SK-N-SH (cell line): ENCODE measurements around the gene SNTG2. TPM values are rescaled to one million over a fixed set of nuclear protein-coding genes. Genes with fewer than 3 reads are reported as not detected.

Source experiments
- CTCF ChIA-PET: fragments of 300-600, 350-600 bp; formaldehyde crosslinking; extraction: SDS; loops from one replicate; lab custom pipeline; 2021; lab: Yijun Ruan, JAX
- POLR2A ChIA-PET: fragments of 350-600 bp; sonication (Branson Sonifier 250); formaldehyde crosslinking; extraction: SDS; loops from one replicate; lab custom pipeline; 2020; ENCODE audit warnings: antibody characterized with exemption, inconsistent platforms; lab: Yijun Ruan, JAX
- DNase-seq: peaks from one replicate; pipeline ENCODE4 v3.0.0; 2012
- H2AFZ ChIP-seq: fragments of 200-600 bp; sonication (generic); 2 replicates; pipeline ENCODE4 v1.8.1; 2016; ENCODE audit warnings: antibody characterized with exemption, mild to moderate bottlenecking, low read depth
- H3F3A ChIP-seq: fragments of 200-600 bp; sonication (generic); replicated peaks from 2 replicates; pipeline ENCODE3; 2016; ENCODE audit warnings: antibody characterized with exemption, mild to moderate bottlenecking; ENCODE audit not compliant: insufficient read depth
- H3K27ac ChIP-seq, 2 experiments: fragments of 200-500 bp in 1 of 2; fragments of 200-600 bp in 1 of 2; sonication (Bioruptor generic) in 1 of 2; sonication (generic), shearing (Covaris generic) in 1 of 2; 2 replicates each; pipeline versions ENCODE4 v1.5.1 to v1.6.1; 2014 to 2016; ENCODE audit warnings: low read depth in 2 of 2, inconsistent platforms in 1 of 2, low read length in 1 of 2, mild to moderate bottlenecking in 1 of 2, mixed read lengths in 1 of 2
- H3K27me3 ChIP-seq: fragments of 200-600 bp; sonication (generic), shearing (Covaris generic); 2 replicates; pipeline ENCODE4 v1.6.1; 2016; ENCODE audit warnings: mixed run types; ENCODE audit not compliant: insufficient read depth
- H3K36me3 ChIP-seq, 2 experiments: fragments of 200-500 bp in 1 of 2; fragments of 200-600 bp in 1 of 2; sonication (Bioruptor generic) in 1 of 2; sonication (generic) in 1 of 2; replicated peaks in 1 of 2; 2 replicates each; pipeline versions ENCODE3 to v1.5.1; 2014 to 2016; ENCODE audit warnings: low read length in 1 of 2, mild to moderate bottlenecking in 1 of 2; ENCODE audit not compliant: insufficient read depth in 2 of 2, control insufficient read depth in 1 of 2
- H3K4me1 ChIP-seq, 2 experiments: fragments of 200-500 bp in 1 of 2; fragments of 200-600 bp in 1 of 2; sonication (Bioruptor generic) in 1 of 2; sonication (generic), shearing (Covaris generic) in 1 of 2; 2 replicates each; pipeline versions ENCODE4 v1.5.1 to v1.6.1; 2014 to 2016; ENCODE audit warnings: low read depth in 1 of 2, low read length in 1 of 2, mixed run types in 1 of 2; ENCODE audit not compliant: insufficient read depth in 2 of 2, control insufficient read depth in 1 of 2
- H3K4me2 ChIP-seq: fragments of 200-600 bp; sonication (generic), shearing (Covaris generic); 2 replicates; pipeline ENCODE4 v1.6.1; 2017; ENCODE audit warnings: mixed run types
- H3K4me3 ChIP-seq, 2 experiments: fragments of 200-500 bp in 1 of 2; fragments of 200-600 bp in 1 of 2; sonication (Bioruptor generic) in 1 of 2; sonication (generic), shearing (Covaris generic) in 1 of 2; 2 replicates each; pipeline versions ENCODE4 v1.5.1 to v1.8.1; 2014 to 2016; ENCODE audit warnings: low read depth in 2 of 2, inconsistent platforms in 1 of 2, low read length in 1 of 2, mild to moderate bottlenecking in 1 of 2, mixed read lengths in 1 of 2, moderate library complexity in 1 of 2
- H3K79me2 ChIP-seq: fragments of 200-600 bp; sonication (generic); 2 replicates; pipeline ENCODE4 v1.8.1; 2017; ENCODE audit warnings: mild to moderate bottlenecking; ENCODE audit not compliant: insufficient read depth
- H3K9ac ChIP-seq: fragments of 200-600 bp; sonication (generic); 2 replicates; pipeline ENCODE4 v1.6.1; 2017; ENCODE audit warnings: mixed run types
- H3K9me2 ChIP-seq: fragments of 200-600 bp; sonication (generic); 2 replicates; pipeline ENCODE4 v1.6.1; 2017; ENCODE audit warnings: mixed run types
- H3K9me3 ChIP-seq: fragments of 200-600 bp; sonication (generic); 2 replicates; pipeline ENCODE4 v1.6.1; 2017; ENCODE audit warnings: mixed run types, mild to moderate bottlenecking, moderate library complexity
- H4K20me1 ChIP-seq: fragments of 200-600 bp; sonication (generic); 2 replicates; pipeline ENCODE4 v1.6.1; 2017; ENCODE audit warnings: mild to moderate bottlenecking, mixed run types; ENCODE audit not compliant: insufficient read depth
- FOXJ3 ChIP-seq: sonication (generic); formaldehyde crosslinking; IDR thresholded peaks from 2 replicates; pipeline ENCODE4 v1.5.1; 2020; ENCODE audit warnings: mild to moderate bottlenecking, missing genetic modification reagents
- FOXM1 ChIP-seq: IDR thresholded peaks from 2 replicates; pipeline ENCODE4 v1.4.0; 2012; ENCODE audit warnings: low read depth, mild to moderate bottlenecking
- GATA2 ChIP-seq: sonication (generic); formaldehyde crosslinking; IDR thresholded peaks from 2 replicates; pipeline ENCODE4 v1.5.0; 2020; ENCODE audit warnings: mild to moderate bottlenecking, missing genetic modification reagents
- MAX ChIP-seq: IDR thresholded peaks from 2 replicates; pipeline ENCODE4 v1.4.0; 2012; ENCODE audit warnings: low read depth
- MXI1 ChIP-seq: IDR thresholded peaks from 2 replicates; pipeline ENCODE4 v1.6.1; 2012; ENCODE audit warnings: mild to moderate bottlenecking, low read depth, low read length, improper control_type of control experiment
- NFIC ChIP-seq: IDR thresholded peaks from 2 replicates; pipeline ENCODE4 v1.4.0; 2012; ENCODE audit warnings: borderline replicate concordance
- NRF1 ChIP-seq: IDR thresholded peaks from 2 replicates; pipeline ENCODE4 v1.6.1; 2012; ENCODE audit warnings: low read depth, mild to moderate bottlenecking, low read length
- PBX3 ChIP-seq: IDR thresholded peaks from 2 replicates; pipeline ENCODE4; 2012
- REST ChIP-seq: IDR thresholded peaks from 2 replicates; pipeline ENCODE4 v1.6.1; 2012; ENCODE audit warnings: mild to moderate bottlenecking, low read depth, low read length, moderate library complexity
- RFX5 ChIP-seq: IDR thresholded peaks from 2 replicates; pipeline ENCODE4 v1.6.1; 2012; ENCODE audit warnings: mild to moderate bottlenecking, improper control_type of control experiment, low read length
- USF2 ChIP-seq: fragments of 150-350 bp; IDR thresholded peaks from 2 replicates; pipeline ENCODE4 v1.6.1; 2017; ENCODE audit warnings: antibody characterized with exemption, low read length, low read depth, borderline replicate concordance
- WGBS: methylation state at CpG from one replicate; pipeline ENCODE4 v1.1.6; 2017; ENCODE audit warnings: low lambda C conversion rate; 5-methylcytosine and 5-hydroxymethylcytosine counted together
- polyA plus RNA-seq, 3 experiments: library from polyadenylated mRNA; depleted of rRNA; stranded (reverse); fragments of >200 nt; gene quantifications; 2 replicates each; pipeline ENCODE4 v1.2.3, GENCODE V29; 2012

SNTG2 gene
- polyA plus RNA-seq, 1 of the 3 experiments (the other 2 are of a cell fraction), result not detected

- TF ChIP-seq USF2, result no peak
- no peak overlapping the region for H2AFZ ChIP-seq
- no peaks in the 10 kb centered on the region for H3K9me2 ChIP-seq
- no peak overlapping the region for H3K27ac ChIP-seq
- POLR2A ChIA-PET, result no interaction called here
- H3K27me3 ChIP-seq, result no peaks in the 10 kb centered on the region
- H3K4me1 ChIP-seq, result peaks cover 0 to 9% of the 10 kb centered on the region in 2 experiments; a peak in 1 of 4 replicates
- H3F3A ChIP-seq, result no peaks in the 10 kb centered on the region
- H3K36me3 ChIP-seq, result no peaks in the 10 kb centered on the region
- H3K4me3 ChIP-seq, result no peak overlapping the region
- H4K20me1 ChIP-seq, result no peaks in the 10 kb centered on the region
- H3K9me3 ChIP-seq, result 0 out of 2 replicates have a peak, but pooled peaks cover 3% of the 10 kb centered on the region
- WGBS, result 46% methylated on average over 14 of the region's 15 CpGs
- DNase-seq, result no peak
- no peak overlapping the region for H3K9ac ChIP-seq
- CTCF ChIA-PET, result interaction anchor here (0.8 to 1.8 kb wide), 6 partner anchors 10 to 365 kb away, joined by 3 to 7 read pairs (median 3); no protein-coding TSS in a partner anchor
- H3K79me2 ChIP-seq, result no peaks in the 10 kb centered on the region
- H3K4me2 ChIP-seq, result no peak overlapping the region
Measured at GRCh38 chr2:1079873-1080799, 129.5 kb downstream of the SNTG2 start.

GRCh38 chr2:1081451-1082225, 131.0 kb downstream of the SNTG2 start:
- no peak for TF ChIP-seq NFIC
- TF ChIP-seq FOXJ3 (CRISPR knock-in tag), result no peak
- TF ChIP-seq NRF1, result no peak
- TF ChIP-seq FOXM1, result no peak
- TF ChIP-seq MAX, result no peak
- no peak for TF ChIP-seq USF2
- no peak for TF ChIP-seq MXI1
- TF ChIP-seq PBX3, result no peak
- no peak for TF ChIP-seq REST
- no peak for TF ChIP-seq RFX5
- TF ChIP-seq GATA2 (CRISPR knock-in tag), result no peak
- Histone ChIP-seq H2AFZ (no peak overlapping the region), H3K4me3 (no peak overlapping the region), H3K9me2 (no peaks in the 10 kb centered on the region), H3K4me2 (no peak overlapping the region), H4K20me1 (no peaks in the 10 kb centered on the region), H3F3A (no peaks in the 10 kb centered on the region), H3K9me3 (0 out of 2 replicates have a peak, but pooled peaks cover 3% of the 10 kb centered on the region), H3K79me2 (no peaks in the 10 kb centered on the region), H3K9ac (no peak overlapping the region), H3K4me1 (peaks cover 0 to 9% of the 10 kb centered on the region in 2 experiments; a peak in 1 of 4 replicates), H3K27ac (no peak overlapping the region), H3K27me3 (no peaks in the 10 kb centered on the region), H3K36me3 (no peaks in the 10 kb centered on the region)
- POLR2A ChIA-PET, result no interaction called here
- CTCF ChIA-PET, result interaction anchor here (1.0 to 1.4 kb wide), 4 partner anchors 12 to 367 kb away, joined by 3 to 6 read pairs (median 4); no protein-coding TSS in a partner anchor
- 39% methylated on average over 8 of the region's 14 CpGs for WGBS
- DNase-seq, result peak; percentile 56
